Measurements from ENCODE around the gene FNDC8.
"Not testable (repeated sequence)": the region's sequence is repeated elsewhere in the genome, so short reads cannot be mapped to it uniquely, and the experiment has no call there.

Gene FNDC8

GRCh38 chr17:35121315-35121714 lies at the start of gene FNDC8:
FNDC8 (plus strand) TSS chr17:35121615; CDS start chr17:35121694, 79 bp downstream.
- DNase-seq (ENCODE audit: low spot score) = no peak

- no peak for DNase-seq (ENCODE audit: low spot score)
These were observed 48.1 kb upstream of the FNDC8 start for GRCh38 chr17:35073183-35073790.

GRCh38 chr17:35073991-35074627 lies 47.3 kb upstream of the FNDC8 start:
- no peak for DNase-seq (ENCODE audit: low spot score)

- no peak for DNase-seq (ENCODE audit: low spot score)
These were observed 46.4 kb upstream of the FNDC8 start for GRCh38 chr17:35074711-35075707.

- no peak for DNase-seq (ENCODE audit: low spot score)
These were observed 44.5 kb upstream of the FNDC8 start for GRCh38 chr17:35076874-35077273.

GRCh38 chr17:35079547-35080423 lies 41.6 kb upstream of the FNDC8 start:
- DNase-seq (ENCODE audit: low spot score) = no peak

- DNase-seq (ENCODE audit: low spot score) = no peak
These were observed 40.9 kb upstream of the FNDC8 start for GRCh38 chr17:35080536-35080935.

GRCh38 chr17:35081638-35082037 lies 39.8 kb upstream of the FNDC8 start:
- DNase-seq (ENCODE audit: low spot score) = no peak

GRCh38 chr17:35082073-35082657 lies 39.2 kb upstream of the FNDC8 start:
- DNase-seq (ENCODE audit: low spot score) = peak; percentile 20

GRCh38 chr17:35083071-35083470 lies 38.3 kb upstream of the FNDC8 start:
- no peak for DNase-seq (ENCODE audit: low spot score)

- no peak for DNase-seq (ENCODE audit: low spot score)
These were observed 36.4 kb upstream of the FNDC8 start for GRCh38 chr17:35084987-35085386.

GRCh38 chr17:35086164-35086563 lies 35.3 kb upstream of the FNDC8 start:
- DNase-seq (ENCODE audit: low spot score) = no peak

GRCh38 chr17:35086931-35087573 lies 34.4 kb upstream of the FNDC8 start:
- DNase-seq (ENCODE audit: low spot score) = no peak

- DNase-seq (ENCODE audit: low spot score) = no peak
These were observed 33.6 kb upstream of the FNDC8 start for GRCh38 chr17:35087731-35088355.

GRCh38 chr17:35088356-35088880 lies 33.0 kb upstream of the FNDC8 start:
- peak; percentile 59 for DNase-seq (ENCODE audit: low spot score)

- peak; percentile 69 for DNase-seq (ENCODE audit: low spot score)
These were observed 32.4 kb upstream of the FNDC8 start for GRCh38 chr17:35088881-35089585.

GRCh38 chr17:35089586-35090296 lies 31.7 kb upstream of the FNDC8 start:
- peak; percentile 16 for DNase-seq (ENCODE audit: low spot score)

- DNase-seq (ENCODE audit: low spot score) = not testable (repeated sequence)
These were observed 30.7 kb upstream of the FNDC8 start for GRCh38 chr17:35090707-35091106.

GRCh38 chr17:35094902-35095301 lies 26.5 kb upstream of the FNDC8 start:
- no peak for DNase-seq (ENCODE audit: low spot score)
